Hematopoietic multipotent progenitor cell treated with erythropoietin and hydrocortisone succinate and interleukin-3 and kit ligand, for 17 days (in vitro differentiated cells): Measurements from ENCODE around the gene RP2.
A peak's percentile ranks its signal among the peaks of the same experiment; 100 is the strongest.

Experiments used
- DNase-seq: peaks from one replicate; pipeline ENCODE4 v3.0.0-alpha.2; 2015; ENCODE audit warnings: low spot score

The RP2 gene

GRCh38 chrX:46836701-46837557 lies at the start of gene RP2:
TSS of gene RP2 (plus strand) at chrX:46837043. CDS start at chrX:46837101, 58 bp downstream.
- peak; percentile 81 for DNase-seq

GRCh38 chrX:46788902-46789301 lies 47.9 kb upstream of the RP2 start:
- no peak for DNase-seq

- DNase-seq: no peak
These were observed 44.7 kb upstream of the RP2 start for GRCh38 chrX:46791927-46792809.

- DNase-seq: no peak
These were observed 44.0 kb upstream of the RP2 start for GRCh38 chrX:46792810-46793188.

GRCh38 chrX:46793386-46794143 lies 43.3 kb upstream of the RP2 start:
- no peak for DNase-seq

GRCh38 chrX:46796574-46797191 lies 40.2 kb upstream of the RP2 start:
- peak; percentile 30 for DNase-seq

- no peak for DNase-seq
These were observed 33.7 kb upstream of the RP2 start for GRCh38 chrX:46803140-46803539.

- no peak for DNase-seq
These were observed 31.6 kb upstream of the RP2 start for GRCh38 chrX:46805270-46805669.

GRCh38 chrX:46811121-46811520 lies 25.7 kb upstream of the RP2 start:
- DNase-seq: no peak

- DNase-seq: no peak
These were observed 24.4 kb upstream of the RP2 start for GRCh38 chrX:46812445-46812844.

GRCh38 chrX:46814966-46815365 lies 21.9 kb upstream of the RP2 start:
- DNase-seq: no peak

GRCh38 chrX:46819136-46819535 lies 17.7 kb upstream of the RP2 start:
- no peak for DNase-seq

GRCh38 chrX:46820391-46821100 lies 16.3 kb upstream of the RP2 start:
- no peak for DNase-seq

GRCh38 chrX:46823481-46823880 lies 13.4 kb upstream of the RP2 start:
- no peak for DNase-seq

- DNase-seq: no peak
These were observed 5.0 kb upstream of the RP2 start for GRCh38 chrX:46831765-46832327.

- peak; percentile 13 for DNase-seq
These were observed 979 bp downstream of the RP2 start for GRCh38 chrX:46837558-46838485.

GRCh38 chrX:46838486-46838870 lies 1.6 kb downstream of the RP2 start:
- DNase-seq: no peak

GRCh38 chrX:46838974-46839480 lies 2.2 kb downstream of the RP2 start:
- DNase-seq: no peak

GRCh38 chrX:46840946-46841345 lies 4.1 kb downstream of the RP2 start:
- no peak for DNase-seq

- DNase-seq: no peak
These were observed 4.5 kb downstream of the RP2 start for GRCh38 chrX:46841346-46841745.
